Stimulated activated CD8-positive, alpha-beta memory T cell treated with anti-CD3 and anti-CD28 coated beads, Interleukin-4, amount 100 ng/mL, for 4 hours (primary cell): Measurements from ENCODE around the gene RIMBP2.

Source experiments
- DNase-seq, 2 donors: peaks; one replicate each; pipeline ENCODE4 v3.0.0-alpha.2; 2020; ENCODE audit warnings: low read depth in 2 of 2, low spot score in 1 of 2

Gene RIMBP2

GRCh38 chr12:130577351-130577750, 138.7 kb downstream of the RIMBP2 start:
- DNase-seq = no peak

GRCh38 chr12:130576371-130576816, 139.7 kb downstream of the RIMBP2 start:
- no peak for DNase-seq

- DNase-seq = no peak
Observed at GRCh38 chr12:130574402-130574801, 141.7 kb downstream of the RIMBP2 start.

- DNase-seq = no peak
Observed at GRCh38 chr12:130573766-130574165, 142.3 kb downstream of the RIMBP2 start.

GRCh38 chr12:130573235-130573634, 142.9 kb downstream of the RIMBP2 start:
- DNase-seq = no peak

GRCh38 chr12:130572553-130572952, 143.5 kb downstream of the RIMBP2 start:
- no peak for DNase-seq

GRCh38 chr12:130571734-130572133, 144.4 kb downstream of the RIMBP2 start:
- no peak for DNase-seq

- DNase-seq = no peak
Observed at GRCh38 chr12:130571089-130571488, 145.0 kb downstream of the RIMBP2 start.

GRCh38 chr12:130569521-130569920, 146.6 kb downstream of the RIMBP2 start:
- no peak for DNase-seq

- DNase-seq = no peak
Observed at GRCh38 chr12:130568501-130568900, 147.6 kb downstream of the RIMBP2 start.

GRCh38 chr12:130568041-130568440, 148.1 kb downstream of the RIMBP2 start:
- DNase-seq = no peak

- no peak for DNase-seq
Observed at GRCh38 chr12:130566446-130567155, 149.5 kb downstream of the RIMBP2 start.

GRCh38 chr12:130565189-130565588, 150.9 kb downstream of the RIMBP2 start:
- no peak for DNase-seq

- DNase-seq = no peak
Observed at GRCh38 chr12:130563323-130563722, 152.8 kb downstream of the RIMBP2 start.

- DNase-seq = no peak
Observed at GRCh38 chr12:130562716-130563115, 153.4 kb downstream of the RIMBP2 start.

- DNase-seq = no peak
Observed at GRCh38 chr12:130560321-130560720, 155.8 kb downstream of the RIMBP2 start.

GRCh38 chr12:130559806-130560205, 156.3 kb downstream of the RIMBP2 start:
- DNase-seq = no peak

GRCh38 chr12:130557886-130558765, 158.0 kb downstream of the RIMBP2 start:
- DNase-seq = no peak

- no peak for DNase-seq
Observed at GRCh38 chr12:130557201-130557600, 158.9 kb downstream of the RIMBP2 start.

- DNase-seq = no peak
Observed at GRCh38 chr12:130556486-130557055, 159.5 kb downstream of the RIMBP2 start.

GRCh38 chr12:130555628-130556485, 160.2 kb downstream of the RIMBP2 start:
- DNase-seq = no peak
